Activated CD8-positive, alpha-beta memory T cell treated with anti-CD3 and anti-CD28 coated beads for 48 hours (primary cell): Measurements from ENCODE around the gene TYW1.
"Not testable (repeated sequence)": the region's sequence is repeated elsewhere in the genome, so short reads cannot be mapped to it uniquely, and the experiment has no call there.

ENCODE experiments used
- DNase-seq, 3 experiments: peaks; one replicate each; pipeline ENCODE4 v3.0.0-alpha.2; 2020; ENCODE audit warnings: low read depth in 2 of 3, low spot score in 2 of 3

Gene TYW1

DNA sequence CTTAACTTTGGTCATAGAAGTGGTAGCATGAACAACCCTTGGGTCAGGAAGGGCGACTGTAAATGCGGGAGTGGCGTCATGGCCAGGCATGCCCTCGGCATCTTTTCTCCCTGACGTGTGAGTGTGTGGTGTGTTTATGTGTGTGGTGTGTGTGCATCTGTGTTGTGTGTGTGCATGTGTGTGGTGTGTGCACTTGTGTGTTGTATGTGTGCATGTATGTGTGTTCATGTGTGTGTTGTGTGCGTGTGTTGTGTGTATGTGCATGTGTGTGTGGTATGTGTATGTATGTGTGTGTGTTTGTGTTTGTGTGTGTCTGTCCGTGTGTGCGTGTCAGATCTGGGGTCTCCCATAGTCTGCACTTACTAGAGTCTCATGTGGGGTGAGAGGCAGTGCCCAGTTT is 192.5 kb downstream of the TYW1 start:
- not testable (repeated sequence) for DNase-seq

DNA sequence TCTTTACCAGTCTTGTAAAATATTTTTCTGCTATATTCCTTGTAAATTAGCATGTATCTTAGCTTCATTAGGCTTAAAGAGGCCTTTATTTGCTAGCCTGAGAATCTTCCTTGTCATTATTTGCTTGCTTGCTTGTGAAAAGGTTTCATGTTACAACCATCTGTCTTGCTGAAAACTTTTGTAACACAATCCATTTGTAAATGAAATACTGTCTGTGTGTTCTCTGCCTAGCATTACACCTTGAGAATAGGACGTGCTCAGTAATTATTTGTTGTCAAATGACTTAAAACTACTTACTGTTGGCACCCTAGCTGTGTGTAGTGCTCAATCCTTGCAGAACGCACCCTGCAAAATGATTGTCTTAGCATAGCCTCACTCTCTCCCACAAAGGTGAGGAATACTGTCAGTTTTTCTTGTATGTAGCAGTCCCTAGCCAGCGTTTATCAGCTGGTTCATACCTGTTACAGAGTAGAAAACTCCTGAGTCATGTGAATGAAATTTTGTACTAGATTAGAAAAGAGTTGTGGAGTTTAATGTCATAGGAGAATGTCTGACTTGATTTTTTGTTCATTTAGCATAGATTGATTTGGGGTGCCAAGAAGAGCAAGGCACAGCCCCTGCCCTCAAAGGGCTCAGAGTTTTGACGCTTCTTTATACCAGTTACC is 193.3 kb downstream of the TYW1 start:
- DNase-seq, result not testable (repeated sequence)

DNA sequence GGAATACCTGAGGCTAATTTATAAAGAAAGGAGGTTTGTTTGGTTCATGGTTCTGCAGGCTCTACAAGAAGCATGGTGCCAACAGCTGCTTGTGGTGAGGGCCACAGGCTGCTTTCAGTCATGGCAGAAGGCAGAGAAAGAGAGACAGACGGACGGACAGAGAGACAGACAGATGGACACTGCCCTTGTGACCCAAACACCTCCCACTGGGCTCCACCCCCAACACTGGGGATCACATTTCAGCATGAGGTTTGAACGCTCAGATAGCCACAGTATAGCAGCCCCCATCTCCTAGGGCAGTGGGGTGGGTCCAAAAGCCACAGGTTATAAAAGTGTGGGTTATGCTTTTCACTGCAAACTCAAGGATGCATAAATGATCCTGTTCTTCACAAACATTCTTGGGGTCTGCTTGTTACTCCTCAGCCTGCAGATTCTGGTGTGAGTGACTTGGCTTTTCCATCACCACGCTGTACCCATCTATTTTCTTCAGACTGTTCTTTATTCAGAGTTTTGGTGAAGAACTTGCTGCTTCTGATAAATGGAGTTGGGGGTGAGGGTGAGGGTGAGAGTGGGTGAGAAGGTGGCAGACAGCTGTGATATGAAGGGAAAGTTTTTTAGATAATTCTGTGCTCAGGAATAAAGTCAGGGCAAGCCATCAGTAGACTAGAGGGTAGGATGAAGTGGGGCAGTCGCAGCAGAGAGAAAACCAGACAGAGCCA is 194.5 kb downstream of the TYW1 start:
- not testable (repeated sequence) for DNase-seq

DNA sequence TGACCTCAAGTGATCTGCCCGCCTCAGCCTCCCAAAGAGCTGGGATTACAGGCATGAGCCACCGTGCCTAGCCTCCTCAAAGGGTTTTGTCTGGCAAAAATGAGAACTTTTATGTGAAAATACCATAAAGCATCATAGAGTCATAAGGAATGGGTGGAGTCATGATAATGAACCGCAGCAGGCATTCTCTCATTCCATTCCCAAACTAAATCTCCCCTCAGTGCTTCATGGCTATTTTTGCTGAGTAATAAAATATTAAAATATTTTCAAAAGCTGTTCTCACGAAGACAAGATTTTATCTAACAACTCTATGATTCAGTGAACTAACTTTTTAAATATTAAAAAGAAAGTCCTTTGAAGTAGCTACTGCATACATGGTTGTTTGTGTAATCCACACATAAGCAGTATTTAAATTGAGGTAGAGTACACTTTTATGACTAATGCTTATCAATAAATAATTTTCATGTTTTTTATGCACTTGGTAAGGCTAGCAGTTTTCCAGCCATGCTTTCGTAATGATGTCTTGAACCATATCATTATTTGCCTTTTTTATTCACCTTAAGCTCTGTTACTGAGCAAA is 195.6 kb downstream of the TYW1 start:
- not testable (repeated sequence) for DNase-seq

DNA sequence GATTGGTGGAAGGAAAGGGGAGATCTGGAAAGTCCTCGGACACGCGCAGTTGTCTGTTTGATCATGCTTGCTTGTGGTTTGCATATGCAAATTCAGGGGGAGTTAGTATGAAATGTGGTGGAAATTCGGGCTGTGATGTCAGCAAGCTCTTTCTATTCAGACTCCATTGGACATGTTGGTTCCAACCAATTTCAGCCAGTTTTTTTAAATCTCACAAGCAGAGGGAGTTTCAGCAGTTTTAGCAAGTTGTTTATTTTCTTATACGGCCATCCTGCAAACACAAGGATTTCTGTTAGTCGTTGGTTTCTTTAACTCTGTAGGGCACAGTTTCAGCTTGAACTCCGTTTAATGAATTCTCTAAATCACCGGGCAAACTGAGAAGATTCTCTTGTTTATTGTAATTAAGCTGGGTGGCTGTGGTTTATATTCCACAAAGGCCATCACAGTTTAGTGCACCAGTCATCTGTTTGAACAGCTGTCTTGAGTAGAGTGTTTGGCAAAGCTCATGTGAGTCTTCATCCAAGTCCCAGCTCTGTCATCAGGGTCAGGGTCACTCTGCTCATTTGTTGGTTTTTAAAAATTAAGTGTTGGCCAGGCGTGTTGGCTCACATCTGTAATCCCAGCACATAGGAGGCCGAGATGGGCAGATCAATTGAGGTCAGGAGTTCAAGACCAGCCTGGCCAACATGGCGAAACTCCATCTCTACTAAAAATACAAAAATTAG is 196.4 kb downstream of the TYW1 start:
- DNase-seq, result not testable (repeated sequence)

DNA sequence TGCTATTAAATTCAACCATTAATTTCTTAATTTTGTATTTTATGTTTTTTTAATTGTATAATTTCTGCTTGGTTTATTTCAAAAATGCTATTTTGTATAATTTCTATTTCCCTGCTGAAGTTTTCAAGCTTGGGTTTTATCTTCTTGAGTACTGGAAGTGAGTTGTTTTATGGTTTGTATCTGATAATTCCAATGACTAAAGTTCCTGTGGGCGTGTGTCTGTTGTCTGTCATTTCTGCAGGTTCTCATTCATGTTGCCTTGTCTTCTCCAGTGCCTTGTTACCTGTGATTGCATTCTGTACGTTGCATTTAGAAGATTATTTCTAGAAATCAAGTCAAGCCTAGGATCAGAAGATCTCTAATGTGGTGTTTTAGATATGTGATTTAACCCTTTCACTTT is 199.5 kb downstream of the TYW1 start:
- DNase-seq, result not testable (repeated sequence)

DNA sequence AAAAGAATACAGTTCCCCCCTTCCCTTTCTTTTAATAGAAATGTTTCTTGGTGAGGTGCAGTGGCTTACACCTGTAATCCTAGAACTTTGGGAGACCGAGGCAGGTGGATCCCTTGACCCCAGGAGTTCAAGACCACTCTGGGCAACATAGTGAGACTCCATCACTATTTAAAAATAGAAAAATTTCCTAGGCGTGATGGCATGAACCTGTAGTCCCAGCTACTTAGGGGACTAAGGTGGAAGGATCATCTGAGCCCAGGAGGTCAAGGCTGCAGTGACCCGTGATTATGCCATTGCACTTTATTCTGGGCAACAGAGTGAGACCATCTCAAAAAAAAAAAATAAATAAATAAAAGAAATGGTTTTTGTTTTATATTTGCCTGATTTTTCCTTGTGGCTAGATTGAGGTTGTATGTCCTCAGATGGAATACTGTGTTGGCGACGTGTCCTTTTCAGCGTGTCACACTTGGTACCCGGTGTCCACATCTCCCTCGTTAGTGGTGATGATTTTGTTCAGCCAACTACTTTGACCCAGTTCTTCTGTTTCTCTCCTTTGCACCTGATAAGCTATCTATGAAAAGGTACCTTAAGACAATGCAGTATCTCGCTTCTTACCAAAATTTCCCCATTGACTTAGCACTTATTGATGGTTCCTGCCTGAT is 202.4 kb downstream of the TYW1 start:
- DNase-seq, result not testable (repeated sequence)

DNA sequence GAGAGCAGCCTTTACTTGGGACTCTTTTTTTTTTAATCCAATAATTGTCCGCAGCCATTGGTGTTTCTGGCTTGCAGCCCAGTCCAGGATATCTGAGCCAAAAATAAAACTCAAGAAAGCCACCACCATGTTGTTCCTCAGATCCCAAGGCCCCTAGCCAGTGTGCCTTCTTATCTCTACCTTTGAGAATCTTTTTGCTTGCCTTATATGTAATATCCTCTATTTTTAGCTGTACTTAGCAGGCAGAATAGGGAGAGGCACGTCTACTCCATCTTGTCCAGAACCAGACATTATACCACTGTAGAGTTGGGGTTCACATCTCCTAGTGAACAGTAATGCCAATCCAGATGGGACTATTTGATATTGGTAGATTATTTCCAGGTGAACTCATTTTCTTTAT is 209.1 kb downstream of the TYW1 start:
- not testable (repeated sequence) for DNase-seq

DNA sequence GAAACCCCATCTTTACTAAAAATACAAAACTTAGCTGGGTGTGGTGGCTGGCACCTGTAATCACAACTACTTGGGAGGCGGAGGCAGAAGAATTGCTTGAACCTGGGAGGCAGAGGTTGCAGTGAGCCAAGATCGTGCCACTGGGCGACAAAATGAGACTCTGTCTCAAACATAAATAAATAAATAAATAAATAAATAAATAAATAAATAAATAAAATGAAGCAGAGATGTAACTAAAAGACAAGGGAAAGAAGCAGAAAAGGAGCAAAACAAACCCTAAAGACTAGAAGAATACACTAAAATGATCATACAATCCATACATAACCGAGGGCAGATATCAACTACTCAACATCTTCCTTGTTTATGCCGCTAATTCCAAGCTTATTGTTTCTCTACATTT is 209.8 kb downstream of the TYW1 start:
- DNase-seq, result no peak

DNA sequence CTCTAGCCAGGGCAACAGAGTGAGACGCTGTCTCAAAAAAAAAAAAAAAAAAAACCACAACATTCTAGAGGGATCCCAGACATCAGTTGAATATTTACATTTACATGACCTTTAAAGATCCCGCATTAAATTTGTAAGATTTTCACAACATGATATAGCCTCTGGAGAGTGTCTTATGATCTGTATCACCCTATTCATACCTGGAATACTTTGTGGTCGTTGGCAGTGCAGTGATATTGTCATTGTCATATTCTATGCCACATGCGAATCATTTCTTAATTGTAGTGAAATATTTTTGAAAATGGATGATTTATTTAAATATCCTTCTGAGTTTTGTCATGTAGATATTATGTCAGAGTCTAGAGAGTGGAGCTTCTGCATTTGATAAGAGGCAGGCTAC is 212.0 kb downstream of the TYW1 start:
- not testable (repeated sequence) for DNase-seq

DNA sequence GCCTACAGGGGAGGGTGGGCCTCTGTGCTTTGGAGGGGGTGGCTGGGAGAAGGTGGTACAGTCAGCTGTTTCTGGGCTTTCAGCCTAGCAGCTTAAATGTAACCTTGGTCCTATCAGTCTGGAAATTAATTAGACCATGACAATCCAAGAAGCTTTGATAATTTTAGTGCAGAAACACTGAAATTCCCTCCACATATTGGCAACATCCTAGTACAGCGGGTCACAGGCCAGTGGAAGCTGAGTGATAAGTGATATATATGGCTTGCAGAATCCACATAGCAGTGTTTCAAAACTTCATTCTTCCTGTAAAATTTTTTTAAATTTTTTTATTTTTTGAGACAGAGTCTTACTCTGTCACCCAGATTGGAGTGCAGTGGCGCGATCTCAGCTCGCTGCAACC is 212.6 kb downstream of the TYW1 start:
- DNase-seq, result no peak

DNA sequence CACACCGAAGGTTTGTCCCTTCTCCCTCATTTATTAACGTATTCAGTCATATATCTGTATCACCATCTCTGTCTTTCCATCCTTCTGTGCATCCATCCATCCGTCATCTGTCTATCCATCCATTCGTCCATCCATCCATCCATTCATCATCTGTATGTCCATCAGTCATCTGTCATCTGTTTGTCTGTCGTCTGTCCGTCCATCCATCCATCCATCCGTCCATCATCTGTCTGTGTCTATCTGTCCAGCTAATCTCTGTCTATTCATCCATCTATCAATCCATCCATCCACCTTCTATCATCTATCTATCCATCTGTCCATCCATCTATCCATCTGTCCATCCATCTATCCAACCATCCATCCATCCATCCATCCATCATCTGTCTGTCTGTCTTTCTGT is 213.9 kb downstream of the TYW1 start:
- no peak for DNase-seq

DNA sequence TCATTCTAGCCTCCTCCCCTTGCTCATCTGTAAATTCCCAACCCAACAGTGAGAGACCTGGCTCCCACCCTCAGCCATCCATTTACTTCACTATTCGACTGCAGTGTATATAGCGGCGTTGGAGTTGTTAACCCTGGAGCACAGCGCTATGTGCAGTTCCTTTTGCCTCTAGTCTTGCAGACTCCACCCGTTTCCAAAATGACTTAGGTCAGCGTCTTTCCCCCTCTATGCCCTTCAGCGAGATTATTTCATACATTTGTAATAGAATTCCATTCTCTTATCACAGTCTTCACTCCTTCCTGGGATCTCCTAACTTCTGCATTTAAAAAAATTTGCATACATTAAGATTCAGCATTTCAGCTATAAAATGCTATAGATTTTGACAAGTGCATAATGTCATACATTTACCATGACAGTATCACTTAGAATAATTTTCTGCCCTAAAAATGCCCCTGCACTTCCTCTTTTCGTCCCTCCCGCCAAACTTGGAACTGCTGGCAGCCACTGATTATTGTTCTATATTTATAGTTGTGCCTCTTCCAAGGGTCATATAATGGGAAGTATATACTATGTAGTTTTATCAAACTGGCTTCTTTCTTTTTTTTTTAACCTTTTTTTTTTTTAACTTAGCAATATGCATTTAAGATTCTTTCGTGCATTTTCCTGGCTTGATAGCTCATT is 215.2 kb downstream of the TYW1 start:
- not testable (repeated sequence) for DNase-seq

DNA sequence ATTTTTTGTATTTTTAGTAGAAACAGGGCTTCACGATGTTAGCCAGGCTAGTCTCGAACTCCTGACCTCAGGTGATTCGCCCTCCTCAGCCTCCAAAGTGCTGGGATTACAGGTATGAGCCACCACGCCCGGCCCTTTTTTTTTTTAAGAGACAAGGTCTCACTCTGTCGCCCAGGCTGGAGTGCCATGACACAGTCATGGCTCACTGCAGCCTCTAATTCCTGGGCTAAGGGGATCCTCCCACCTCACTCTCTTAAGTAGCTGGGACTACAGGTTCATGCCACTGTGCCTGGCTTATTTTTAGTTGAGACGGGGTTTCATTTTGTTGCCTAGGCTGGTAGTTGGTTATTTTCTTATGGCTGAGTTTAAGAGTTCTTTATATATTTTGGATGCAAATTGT is 216.4 kb downstream of the TYW1 start:
- DNase-seq, result not testable (repeated sequence)

DNA sequence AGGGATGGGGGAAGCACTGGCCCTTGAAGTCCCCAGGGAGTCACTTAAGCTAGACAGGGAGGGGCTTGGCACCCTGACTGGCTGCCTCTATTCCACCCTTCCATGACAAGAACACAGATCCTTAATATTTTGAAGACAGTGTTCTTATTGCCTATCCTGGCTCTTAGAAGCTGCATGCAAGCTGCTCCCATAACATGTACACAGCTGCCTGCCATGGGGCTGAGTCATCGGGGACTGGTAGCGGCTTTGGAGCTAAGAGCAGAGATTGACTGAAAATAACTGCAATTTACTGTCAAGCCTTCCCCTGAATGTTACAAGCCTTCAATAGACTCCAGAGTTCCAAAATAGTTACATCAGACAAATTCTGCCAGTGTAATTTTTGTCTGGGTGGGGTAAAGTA is 226.9 kb downstream of the TYW1 start:
- not testable (repeated sequence) for DNase-seq

DNA sequence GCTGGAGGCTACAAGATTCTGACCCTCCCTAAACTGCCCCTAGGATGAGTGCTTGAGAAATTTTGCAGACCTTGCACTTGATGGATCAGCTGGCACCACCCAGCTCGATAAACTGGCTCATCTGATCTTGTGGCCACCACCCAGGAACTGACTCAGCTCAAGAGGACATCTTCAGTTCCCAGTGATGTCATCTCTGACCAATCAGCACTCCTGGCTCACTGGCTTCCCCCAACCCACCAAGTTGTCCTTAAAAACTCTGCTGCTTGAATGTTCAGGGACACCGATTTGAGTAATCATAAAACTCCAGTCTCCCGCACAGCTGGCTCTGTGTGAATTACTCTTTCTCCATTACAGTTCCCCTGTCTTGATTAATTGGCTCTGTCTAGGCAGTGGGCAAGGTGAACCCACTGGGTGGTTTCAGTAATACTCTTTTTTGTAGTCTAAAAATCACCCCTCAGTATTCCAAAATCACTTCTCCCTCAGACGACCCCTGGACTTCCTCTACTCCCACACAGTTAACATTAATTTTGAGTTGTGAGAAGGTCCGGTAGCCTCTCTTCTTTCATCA is 229.8 kb downstream of the TYW1 start:
- peak in 1 of 3 experiments; percentile 0 for DNase-seq

DNA sequence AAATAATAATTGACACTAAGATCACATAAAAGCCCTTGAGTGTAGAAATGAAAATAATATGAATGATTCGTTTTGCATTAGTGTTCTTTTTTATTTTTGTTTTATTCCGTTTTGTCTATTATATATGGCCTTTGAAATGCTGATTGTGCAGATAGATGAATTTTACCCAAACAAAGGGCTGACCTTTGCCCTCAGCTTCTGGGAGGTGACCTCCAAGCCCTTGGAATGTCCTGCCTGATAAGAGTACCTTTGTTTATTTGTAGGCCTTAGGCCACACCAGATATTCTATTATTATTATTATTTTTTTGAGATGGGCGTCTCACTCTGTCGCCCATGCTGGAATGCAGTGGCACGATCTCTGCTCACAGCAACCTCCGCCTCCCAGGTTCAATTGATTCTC is 230.3 kb downstream of the TYW1 start:
- DNase-seq, result not testable (repeated sequence)

DNA sequence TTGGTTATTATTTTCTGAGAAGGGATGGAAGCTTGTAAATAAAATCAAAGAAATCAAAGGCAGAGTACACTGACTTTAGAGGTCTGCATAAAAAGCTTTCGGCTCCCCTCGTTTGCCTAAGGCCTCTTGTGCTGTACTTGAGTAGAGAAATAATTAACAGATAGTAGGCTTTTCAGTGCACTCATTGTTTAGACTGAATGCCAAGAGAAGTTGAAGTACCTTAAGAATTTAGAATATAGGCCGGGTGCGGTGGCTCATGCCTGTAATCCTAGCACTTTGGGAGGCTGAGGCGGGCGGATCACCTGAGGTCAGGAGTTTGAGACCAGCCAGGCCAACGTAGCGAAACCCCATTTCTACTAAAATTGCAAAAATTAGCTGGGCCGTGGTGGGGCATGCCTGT is 232.4 kb downstream of the TYW1 start:
- not testable (repeated sequence) for DNase-seq

DNA sequence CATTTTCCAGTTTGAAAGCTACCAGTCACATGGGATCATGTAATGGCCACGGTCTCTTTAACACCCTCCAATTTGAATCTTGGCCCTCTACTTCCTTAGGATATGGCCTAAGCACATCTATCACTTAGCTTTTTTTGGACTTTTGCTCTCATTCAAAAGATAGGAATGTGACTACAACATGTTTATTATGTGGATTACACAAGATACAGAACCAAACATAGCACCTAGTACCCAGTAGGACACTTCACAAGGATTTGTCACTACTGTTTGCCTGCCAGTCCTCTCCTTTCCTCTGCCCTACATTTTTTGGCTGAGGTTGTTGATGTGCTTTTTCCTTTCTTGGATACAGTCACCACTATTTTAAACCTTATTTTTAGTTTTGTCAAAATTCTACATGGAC is 233.4 kb downstream of the TYW1 start:
- DNase-seq, result not testable (repeated sequence)

DNA sequence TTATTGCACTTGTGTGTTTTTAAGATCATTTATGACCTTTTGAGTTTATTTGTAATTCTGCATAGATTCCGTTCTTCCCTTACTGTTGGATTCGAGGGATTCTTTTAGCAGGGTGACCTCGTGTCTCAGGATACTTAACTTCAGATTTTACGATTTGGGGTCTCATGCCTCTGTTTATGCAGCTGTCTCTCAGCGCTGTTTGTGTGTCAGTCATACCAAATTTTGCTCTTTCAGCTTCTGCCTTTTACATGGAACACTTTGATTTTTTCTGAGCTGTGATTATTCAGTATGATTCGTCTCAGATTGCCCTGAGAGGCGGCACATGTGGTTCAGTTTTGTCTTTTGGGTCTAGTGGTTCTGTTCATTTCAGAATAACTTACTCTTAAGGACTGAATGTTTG is 236.9 kb downstream of the TYW1 start:
- not testable (repeated sequence) for DNase-seq
